NCI-H345 treated with DMSO at 0.1 percent for 48 hours (cell line): Measurements from ENCODE around the gene MIB2.

Experiments
- DNase-seq: peaks from one replicate; lab custom pipeline; 2025; ENCODE audit not compliant: unreplicated experiment; lab: John Stamatoyannopoulos, UW

The MIB2 gene

DNA sequence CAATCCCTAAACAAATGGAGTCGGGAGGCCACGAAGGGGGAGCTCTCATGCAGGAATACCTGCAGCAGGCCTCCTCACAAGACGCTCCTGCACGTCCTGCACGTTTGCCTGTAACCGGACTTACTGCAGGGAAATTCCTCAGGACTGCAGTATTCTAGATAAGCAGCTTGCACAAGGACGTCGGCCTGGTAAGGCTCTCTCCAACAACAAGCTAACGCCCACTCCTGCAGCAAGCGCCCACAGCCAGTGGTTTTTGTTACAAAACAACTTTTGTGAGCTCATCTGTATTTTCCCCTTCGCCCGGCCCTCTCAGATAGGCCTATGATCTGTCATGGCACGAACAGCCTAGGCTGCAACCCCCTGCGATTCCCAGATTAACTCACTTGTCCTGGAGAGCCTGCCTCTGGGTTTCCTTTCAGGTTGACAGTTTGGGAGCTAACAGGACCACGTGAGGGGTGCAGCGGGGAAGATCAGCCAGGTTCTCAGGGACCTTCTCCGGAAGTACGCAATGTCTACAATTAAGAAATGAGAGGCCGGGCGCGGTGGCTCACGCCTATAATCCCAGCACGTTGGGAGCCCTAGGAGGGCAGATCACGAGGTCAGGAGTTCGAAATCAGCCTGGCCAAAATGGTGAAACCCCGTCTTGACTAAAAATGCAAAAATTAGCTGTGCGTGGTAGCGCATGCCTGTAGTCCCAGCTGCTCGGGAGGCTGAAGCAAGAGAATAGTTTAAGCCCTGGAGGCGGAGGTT is 921 bp upstream of the MIB2 start:
- no peak for DNase-seq

DNA sequence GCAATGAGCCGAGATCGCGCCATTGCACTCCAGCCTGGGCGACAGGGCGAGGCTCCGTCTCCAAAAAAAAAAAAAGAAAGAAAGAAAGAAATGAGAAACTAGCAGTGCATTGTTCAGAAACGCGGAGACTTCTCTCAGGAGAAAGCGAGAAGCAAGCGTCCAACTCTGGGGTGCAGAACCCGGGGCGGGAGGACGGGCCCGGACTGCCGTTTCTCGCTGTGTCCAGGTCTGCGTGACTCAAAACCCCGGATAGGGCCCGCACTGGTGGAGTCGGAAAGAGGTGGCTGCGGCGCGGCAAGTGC is 395 bp upstream of the MIB2 start:
- no peak for DNase-seq

DNA sequence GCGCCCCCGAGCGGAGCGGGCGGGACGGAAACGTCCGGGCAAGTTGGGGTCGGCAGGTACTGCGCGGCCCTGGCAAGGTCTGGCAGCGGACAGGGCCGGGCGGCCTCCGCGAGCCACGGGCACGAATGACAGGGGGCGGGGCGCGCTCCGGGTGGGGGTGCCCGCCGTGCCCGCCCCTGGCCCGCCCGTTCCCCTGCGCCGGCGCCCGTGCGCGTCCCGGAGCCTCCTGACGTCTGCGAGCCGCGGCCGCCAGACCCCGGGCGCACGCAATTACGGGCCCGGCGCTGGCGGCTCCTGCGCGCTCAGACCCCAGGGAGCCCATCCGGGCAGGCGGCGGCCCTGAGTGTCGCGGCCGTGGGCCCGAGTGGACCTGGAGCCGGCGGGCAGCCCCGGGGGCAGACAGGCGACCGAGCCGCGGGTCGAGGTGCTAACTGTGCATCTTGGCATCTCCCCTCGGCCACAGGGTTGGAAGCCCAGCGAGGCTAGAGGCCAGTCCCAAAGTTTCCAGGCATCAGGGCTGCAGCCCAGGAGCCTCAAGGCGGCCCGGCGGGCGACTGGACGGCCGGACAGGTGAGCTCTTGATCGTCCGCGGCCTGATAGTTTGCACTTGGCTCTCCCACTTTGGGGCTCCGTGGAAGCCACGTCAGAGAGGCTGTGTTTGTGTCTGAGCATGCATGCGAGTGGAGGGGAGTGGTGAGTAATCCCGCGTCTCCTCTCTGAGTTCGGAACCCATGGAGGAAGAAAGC is 918 bp downstream of the MIB2 start:
- DNase-seq: no peak

DNA sequence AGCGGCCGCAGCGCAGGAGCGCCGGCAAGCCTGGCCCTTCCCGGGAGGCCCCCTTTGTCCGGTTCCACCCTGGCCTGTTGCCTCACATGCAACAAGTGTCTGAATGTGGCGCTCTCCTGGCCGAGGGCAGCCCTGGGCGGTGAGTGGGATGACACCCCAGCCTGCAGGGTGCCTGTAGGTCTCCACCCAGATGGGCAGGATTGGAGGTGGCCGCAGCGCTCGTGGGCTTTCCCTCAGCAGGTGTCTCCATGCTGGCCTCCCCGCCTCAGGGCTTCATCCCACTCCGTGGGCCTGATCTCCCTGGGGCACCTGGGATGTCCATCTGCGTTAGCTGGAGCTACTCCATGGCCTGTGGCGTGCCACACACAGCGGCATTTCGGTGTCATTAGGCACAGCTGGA is 1.5 kb downstream of the MIB2 start:
- DNase-seq: no peak

DNA sequence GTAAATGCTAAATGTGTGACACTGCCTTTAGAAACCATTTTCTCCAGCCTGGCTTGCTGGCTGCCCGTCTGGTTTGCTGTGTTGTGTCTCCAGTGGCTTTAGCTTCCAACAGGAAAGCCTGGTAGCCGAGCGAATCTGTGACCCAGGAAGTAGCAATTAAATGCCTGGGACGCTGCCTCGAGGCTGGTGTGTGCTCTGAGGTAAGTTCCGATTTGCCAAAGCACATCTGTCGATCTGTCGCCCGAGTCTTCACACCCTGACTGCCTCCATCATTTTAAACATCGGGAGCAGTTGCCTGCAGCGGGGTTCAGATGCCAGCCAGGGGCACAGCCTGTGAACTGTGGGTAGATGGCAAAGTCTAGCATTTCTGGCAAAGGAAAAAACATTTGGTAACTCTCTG is 2.2 kb downstream of the MIB2 start:
- no peak for DNase-seq

DNA sequence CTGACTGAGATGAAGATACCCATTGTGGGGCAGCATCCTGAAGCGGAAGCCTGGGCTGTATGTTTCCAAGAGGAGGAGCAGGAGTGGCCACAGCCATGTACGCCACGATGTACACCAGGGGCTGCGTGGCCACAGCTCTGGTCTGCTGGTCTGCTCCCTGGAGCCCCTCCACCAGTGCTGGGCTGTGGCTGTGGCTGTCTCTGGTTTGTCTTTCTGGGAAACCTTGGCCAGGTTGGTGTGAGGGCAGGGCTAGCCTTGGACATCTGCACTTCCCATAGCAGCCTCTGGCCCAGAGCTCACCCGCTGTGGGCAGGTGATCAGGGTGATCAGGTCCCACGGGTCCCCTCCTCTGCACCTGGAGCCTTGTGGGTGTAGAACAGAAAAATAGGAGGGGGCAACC is 2.6 kb downstream of the MIB2 start:
- no peak for DNase-seq

DNA sequence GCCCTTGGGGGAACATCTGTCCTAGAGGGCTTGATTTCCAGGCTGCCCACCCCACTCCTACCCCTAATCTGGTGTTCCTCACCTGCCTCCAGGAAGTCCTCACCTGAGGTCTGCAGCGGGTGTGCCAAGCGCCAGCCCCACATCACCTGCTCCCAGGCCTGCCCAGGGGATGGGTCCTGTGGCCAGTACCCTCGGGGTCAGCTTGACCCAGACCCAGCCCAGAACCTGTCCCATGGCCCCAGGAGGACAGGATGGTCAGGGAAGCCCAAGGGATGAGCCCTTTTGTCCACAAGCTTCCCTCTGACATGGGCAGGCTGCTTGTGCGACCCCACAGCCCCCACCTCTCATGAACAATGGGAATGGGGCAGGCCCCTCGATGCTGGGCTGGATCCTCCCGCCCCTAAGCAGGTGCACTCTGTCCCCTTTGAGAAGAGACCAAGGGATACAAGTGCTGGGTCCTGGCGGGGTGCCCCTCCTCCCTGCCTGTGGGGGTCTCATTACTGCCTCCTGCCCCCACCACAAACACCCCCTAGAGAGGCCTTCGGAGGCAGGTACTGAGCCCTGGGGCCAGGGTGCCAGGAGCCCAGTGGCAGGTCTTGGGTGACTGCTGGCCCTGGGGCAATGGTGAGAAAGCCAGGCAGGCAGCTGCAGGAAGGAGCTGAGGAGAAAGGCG is 3.2 kb downstream of the MIB2 start:
- DNase-seq: no peak

DNA sequence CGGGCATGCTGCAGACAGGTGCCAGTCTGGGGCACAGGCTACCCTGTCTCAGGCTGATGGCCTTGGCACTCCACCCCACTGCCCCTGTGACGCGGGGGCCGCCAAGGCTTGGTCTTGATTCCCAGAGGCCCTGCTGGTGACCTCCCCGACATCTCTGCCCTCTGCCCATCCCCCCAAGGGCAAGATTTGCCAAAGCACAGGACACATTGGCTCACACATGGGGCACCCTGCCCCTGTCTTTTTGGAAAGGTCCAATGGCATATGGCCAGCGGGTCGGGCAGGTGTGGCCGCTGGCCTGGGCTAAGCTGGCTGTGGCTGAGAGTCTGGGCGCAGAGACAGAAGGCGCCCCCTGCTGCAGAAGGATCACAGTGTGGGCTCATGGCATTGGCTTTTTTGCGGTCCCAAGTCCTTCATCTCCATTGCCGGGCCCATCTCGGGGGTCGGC is 4.6 kb downstream of the MIB2 start:
- no peak for DNase-seq

DNA sequence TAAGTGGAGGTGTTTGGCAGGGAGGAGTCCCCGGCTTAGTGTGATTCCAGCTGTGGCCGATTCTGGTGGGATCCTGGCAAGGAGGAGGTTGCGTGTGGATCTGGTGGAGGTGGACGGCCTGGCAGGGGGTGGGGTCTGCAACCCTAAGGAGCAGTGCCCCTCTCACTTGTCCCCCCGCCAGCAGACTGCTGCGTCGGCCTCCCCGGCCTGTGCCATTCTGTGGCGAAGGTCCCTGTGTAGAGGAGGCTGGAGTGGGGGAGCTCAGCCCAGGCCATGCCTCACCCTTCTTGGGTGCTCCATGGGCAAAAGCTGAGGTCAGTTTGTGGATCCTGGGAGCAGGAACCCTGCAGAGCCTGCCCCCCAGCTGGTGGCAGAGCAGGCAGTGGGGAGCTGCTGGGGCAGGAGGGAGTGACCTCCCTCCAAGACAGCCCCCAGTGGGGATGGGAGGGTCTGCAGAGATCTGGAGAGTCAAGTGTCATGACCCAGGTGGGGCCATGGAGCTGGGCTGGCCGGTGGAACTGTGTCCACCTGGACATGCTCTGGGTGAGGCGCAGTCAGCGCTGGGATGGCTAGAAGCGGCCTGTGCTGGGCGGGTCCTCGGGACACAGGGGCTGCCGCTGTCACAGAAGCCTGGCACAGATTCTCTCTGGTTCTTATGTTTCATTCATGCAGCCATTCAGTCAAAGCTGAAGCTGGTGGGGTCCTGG is 5.3 kb downstream of the MIB2 start:
- no peak for DNase-seq

DNA sequence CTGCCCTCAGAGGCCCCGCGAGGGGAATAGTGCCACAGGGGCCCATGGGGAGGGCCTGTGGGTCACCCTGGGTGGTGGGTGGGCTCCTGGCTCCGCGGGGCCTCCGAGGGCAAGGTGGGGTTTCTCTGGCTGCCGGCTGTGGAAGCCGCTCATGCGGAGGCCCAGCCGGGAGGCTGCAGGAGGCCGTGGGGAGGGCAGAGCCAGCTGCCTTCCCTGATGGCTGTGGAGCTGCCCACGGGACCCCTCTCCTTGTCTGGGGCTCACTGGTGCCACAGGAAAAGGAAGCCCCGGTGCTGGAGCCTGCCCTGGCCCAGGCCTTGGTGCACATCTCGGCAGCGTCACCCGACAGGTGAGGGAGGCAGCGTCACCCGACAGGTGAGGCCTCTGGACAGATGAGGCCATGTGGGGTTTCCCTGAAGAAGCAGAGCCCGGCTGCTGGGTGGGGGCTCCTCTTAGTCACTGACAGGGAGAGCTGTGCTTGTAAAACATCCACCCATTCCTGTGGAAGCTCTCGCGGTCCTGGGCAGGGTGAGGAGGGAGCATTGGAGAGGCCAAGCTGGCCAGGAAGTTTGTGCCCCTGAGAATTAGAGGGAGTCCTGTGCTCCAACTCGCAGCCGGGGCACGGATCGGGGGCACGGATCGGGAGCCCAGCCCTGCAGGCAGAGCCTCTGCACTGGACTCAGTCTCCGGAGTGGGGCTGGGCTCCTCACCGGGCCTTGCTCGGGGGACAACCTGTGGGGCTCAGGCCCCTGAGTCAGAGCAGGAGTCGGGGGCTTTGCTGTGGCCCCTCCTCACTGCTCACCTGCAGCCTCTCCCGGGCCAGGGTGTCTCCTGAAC is 6.1 kb downstream of the MIB2 start:
- DNase-seq: no peak

DNA sequence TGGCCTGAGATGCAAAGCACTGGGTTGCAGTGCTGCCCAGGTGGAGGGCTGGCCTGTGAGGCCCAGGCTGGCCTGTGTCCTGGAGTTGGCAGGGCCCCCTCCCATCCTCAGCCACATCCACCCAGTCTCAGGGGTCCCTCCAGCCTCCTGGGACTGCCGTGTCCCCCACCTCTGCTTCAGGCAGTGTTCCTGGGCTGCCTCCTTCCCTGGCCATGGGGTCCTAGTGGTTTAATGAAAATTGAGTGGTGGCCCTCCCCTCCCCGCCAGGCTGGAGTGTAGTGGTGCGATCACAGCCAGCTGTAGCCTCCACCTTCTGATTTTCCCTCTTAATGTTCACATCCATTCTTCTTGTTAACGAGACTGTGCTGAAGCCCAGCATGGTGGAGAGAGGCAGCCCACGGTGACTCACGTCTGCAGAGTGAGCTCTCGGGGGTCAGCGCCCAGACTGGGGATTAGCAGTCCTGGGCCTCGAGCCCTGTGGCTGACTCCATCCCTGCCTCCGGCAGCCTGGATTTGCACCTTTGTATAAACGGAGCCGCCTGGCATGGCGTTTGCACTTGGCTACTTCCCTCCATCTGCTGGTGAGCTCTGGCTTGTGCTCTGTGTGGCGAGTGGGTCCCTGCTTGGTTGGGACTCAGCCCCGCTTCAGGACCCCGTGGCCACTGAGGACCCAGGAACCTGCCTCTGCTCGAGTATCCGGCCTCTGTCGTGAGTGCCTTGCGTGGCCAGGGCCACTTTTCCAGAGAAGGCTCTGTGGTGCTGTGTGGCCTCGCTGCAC is 6.9 kb downstream of the MIB2 start:
- no peak for DNase-seq

DNA sequence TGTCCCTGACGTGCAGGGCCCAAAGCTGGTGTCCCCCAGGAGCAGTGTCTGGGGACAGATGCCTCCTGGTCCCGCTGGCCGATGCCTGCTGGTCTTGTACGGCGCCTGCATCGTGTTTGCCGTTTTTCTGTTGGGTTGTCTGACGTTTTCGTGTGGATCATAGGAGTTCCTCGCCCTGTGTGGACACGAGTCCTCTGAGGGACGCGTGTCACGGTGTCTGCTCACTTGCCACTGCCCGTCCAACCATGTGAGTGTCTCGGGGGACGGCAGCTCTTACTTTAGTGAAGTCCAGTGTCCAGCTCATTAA is 7.4 kb downstream of the MIB2 start:
- no peak for DNase-seq

DNA sequence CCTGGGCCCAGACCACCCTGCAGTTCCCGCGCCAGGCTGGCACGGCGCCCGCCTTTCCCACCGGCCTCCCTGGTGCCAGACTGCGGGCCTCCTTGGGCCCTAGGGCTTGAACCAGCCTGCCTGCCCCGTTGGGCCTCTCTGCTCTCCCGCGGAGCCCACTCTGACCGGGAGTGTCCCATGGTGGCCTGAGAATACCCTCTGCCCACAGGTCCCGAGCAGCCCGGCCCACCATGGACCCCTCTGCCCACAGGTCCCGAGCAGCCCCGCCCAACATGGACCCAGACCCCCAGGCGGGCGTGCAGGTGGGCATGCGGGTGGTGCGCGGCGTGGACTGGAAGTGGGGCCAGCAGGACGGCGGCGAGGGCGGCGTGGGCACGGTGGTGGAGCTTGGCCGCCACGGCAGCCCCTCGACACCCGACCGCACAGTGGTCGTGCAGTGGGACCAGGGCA is 7.9 kb downstream of the MIB2 start:
- DNase-seq: no peak

DNA sequence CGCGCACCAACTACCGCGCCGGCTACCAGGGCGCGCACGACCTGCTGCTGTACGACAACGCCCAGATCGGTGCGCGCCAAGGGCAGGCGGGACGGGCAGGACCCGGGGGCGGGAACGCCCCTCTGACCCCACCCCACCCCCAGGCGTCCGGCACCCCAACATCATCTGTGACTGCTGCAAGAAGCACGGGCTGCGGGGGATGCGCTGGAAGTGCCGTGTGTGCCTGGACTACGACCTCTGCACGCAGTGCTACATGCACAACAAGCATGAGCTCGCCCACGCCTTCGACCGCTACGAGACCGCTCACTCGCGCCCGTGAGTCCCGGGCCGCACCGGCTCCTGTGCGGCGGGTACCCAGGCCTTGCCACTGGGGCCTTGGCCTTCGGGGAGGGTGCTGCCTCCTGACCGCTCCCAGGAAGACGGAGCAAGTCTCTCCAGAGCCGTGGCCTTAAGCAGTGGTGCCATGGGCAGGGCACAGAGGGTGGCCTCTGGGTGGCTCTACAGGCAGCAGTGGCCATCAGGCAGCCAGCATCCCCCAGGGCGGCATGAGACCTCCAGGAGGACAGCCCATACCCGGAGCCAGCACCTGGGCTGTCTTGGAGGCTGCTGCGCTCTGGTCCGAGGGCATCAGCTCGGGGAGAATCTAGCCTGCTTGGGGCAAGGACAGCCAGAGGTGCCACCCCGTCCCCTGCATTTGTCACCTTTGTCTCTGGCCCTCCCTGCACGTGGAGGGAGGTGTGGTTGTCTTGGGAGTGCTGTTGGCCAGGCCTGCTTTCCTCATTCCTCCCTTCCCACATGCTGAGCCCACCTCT is 8.5 kb downstream of the MIB2 start:
- DNase-seq: no peak

DNA sequence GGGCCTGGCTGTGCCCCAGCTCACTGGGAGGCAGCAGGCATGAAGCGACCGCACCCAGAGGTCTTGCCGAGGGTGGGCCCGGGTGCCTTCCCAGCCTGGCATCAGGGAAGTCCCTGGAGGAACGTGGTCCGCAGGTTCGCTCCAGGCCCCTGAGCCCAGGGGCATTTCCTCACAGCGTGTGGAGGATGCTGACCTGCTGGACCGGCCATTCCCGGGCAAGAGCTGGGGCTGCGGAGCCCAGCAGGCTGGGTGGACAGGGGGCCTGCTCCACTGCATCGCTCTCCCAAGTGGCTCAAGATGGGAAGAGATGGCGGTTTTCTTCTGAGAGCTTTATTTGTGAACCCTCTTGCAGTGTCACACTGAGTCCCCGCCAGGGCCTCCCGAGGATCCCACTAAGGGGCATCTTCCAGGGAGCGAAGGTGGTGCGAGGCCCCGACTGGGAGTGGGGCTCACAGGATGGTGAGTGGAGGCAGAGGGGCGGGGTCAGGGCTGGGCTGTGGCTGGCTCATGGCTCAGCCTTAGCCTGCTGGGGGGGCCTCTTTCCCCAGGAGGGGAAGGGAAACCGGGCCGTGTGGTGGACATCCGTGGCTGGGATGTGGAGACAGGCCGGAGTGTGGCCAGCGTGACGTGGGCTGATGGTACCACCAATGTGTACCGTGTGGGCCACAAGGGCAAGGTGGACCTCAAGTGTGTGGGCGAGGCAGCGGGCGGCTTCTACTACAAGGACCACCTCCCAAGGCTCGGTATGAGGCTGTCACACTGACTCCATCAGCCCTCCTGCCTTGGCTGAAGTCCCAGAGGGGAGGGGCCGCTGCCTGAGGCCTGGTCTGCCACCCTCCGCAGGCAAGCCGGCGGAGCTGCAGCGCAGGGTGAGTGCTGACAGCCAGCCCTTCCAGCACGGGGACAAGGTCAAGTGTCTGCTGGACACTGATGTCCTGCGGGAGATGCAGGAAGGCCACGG is 9.4 kb downstream of the MIB2 start:
- DNase-seq: no peak

DNA sequence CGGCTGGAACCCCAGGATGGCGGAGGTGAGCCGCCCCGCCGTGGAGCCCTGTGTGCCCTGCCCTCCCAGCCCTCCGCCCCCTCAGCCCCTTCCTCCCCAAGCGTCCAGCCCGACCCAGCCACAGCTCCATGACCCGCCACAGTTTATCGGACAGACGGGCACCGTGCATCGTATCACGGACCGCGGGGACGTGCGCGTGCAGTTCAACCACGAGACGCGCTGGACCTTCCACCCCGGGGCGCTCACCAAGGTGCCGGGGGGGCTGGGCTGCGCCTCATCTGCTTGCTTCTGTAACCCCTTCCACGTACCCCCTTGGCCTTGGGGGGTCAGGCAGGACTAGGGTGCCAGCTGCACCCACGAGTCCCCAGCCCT is 10.1 kb downstream of the MIB2 start:
- no peak for DNase-seq

DNA sequence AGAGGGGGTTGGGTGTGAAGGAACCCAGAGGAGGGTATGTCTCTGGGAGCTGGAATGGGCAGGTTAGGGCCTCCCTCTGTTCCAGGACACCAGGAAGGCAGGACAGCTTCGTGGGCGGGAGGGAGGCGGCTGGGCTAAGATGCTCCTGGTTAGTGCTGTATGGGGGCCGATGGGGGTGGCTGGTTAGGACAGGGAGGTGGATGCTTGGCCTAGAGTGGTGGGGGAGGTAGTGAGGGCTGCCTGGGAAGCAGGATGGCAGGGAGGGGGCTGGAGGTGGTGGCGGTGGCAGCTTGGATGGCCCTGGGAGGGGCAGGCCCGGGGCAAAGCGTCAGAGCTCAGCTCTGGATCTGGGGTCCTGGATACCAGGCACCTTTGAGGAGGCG is 10.5 kb downstream of the MIB2 start:
- no peak for DNase-seq
